ENCODE results near the gene TMEM125. TPM values are rescaled to one million over a fixed set of nuclear protein-coding genes. Genes with fewer than 3 reads are reported as not detected.

Gene TMEM125
- total RNA-seq, 2 experiments from 2014 or later, result 0.23 TPM; not detected in 1

GRCh38 chr1:43299101-43299500, 29.3 kb downstream of the TMEM125 start:
- H4K20me1 ChIP-seq (ENCODE audit: insufficient read depth, low read length), result no peaks in the 10 kb centered on the region
- TF ChIP-seq EZH2phosphoT487 (IDR thresholded peaks at IDR 0.05; ENCODE audit: borderline replicate concordance, low read depth, low read length), result no peak
- TF ChIP-seq, protein P1, sequence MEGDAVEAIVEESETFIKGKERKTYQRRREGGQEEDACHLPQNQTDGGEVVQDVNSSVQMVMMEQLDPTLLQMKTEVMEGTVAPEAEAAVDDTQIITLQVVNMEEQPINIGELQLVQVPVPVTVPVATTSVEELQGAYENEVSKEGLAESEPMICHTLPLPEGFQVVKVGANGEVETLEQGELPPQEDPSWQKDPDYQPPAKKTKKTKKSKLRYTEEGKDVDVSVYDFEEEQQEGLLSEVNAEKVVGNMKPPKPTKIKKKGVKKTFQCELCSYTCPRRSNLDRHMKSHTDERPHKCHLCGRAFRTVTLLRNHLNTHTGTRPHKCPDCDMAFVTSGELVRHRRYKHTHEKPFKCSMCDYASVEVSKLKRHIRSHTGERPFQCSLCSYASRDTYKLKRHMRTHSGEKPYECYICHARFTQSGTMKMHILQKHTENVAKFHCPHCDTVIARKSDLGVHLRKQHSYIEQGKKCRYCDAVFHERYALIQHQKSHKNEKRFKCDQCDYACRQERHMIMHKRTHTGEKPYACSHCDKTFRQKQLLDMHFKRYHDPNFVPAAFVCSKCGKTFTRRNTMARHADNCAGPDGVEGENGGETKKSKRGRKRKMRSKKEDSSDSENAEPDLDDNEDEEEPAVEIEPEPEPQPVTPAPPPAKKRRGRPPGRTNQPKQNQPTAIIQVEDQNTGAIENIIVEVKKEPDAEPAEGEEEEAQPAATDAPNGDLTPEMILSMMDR (conservative IDR thresholded peaks at IDR 0.05; ENCODE audit: low read length), result no peak
- H3K4me3 ChIP-seq (ENCODE audit: low read depth, low read length, poor library complexity, severe bottlenecking), result no peak overlapping the region
- DNase-seq (ENCODE audit: low spot score), result no peak
- intact Hi-C loops (cut with micrococcal nuclease; ENCODE audit: unreplicated experiment), result no loop called here
- CTCF ChIA-PET (ENCODE audit: unreplicated experiment), result no interaction called here
- H3K4me1 ChIP-seq (ENCODE audit: insufficient read depth, low read length, poor library complexity, severe bottlenecking), result no peaks in the 10 kb centered on the region
- H3K9me3 ChIP-seq (ENCODE audit: low read length), result no peaks in the 10 kb centered on the region
- H2AFZ ChIP-seq (ENCODE audit: low read length), result no peak overlapping the region
- H3K27ac ChIP-seq (ENCODE audit: low read depth, low read length, poor library complexity, severe bottlenecking), result no peak overlapping the region
- H3K79me2 ChIP-seq (ENCODE audit: insufficient read depth, low read depth, low read length), result no peaks in the 10 kb centered on the region
- no peak overlapping the region for H3K4me2 ChIP-seq (ENCODE audit: low read length)
- H3K9me2 ChIP-seq (ENCODE audit: insufficient read depth, low read length), result no peaks in the 10 kb centered on the region
- no peaks in the 10 kb centered on the region for H3K36me3 ChIP-seq (ENCODE audit: insufficient read depth, low read length)
- POLR2A ChIA-PET, result no interaction called here
- no TSS peak for BruUV-seq (replicated peaks)

DNA sequence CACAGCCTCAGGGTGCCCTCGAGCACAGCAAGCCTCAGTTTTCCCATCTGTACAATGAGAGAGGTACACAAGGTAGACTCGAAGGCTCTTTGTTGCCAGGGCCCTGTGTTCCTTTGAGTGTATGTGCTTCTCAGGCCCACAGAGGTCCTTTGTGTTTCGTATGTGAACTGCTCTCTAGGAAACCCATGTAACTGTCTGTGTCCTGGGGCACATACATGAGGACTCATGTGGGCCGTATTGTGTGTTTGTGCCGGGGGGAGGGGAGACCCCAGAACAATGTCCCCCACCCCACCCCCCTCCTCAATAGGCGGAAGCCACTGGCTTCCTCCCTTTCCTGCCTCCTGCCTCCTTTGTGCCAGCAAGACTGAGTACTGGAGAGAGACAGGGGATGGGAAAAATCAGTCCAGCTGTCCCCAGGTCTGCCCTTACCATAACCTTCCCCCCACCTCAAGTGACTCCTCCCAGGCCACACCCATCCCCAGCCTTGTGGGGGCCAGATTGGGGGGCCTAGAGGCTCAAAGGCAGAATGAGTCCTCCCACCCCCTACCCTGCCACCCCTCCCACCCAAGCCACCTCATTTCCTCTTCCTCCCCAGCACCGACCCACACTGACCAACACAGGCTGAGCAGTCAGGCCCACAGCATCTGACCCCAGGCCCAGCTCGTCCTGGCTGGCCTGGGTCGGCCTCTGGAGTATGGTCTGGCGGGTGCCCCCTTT, 30.8 kb downstream of the TMEM125 start, which contains the start of gene TIE1:
Gene TIE1, plus strand, starts transcription at position 605 of the 717 bp plus-strand sequence. Its CDS starts 90 bp downstream, at position 695.
- intact Hi-C loops (cut with micrococcal nuclease; ENCODE audit: unreplicated experiment), result no loop called here
- BruUV-seq (replicated peaks), result no TSS peak
- no peak within 1 kb of the TSS for H2AFZ ChIP-seq (ENCODE audit: low read length)

GRCh38 chr1:43302201-43302600, 32.4 kb downstream of the TMEM125 start:
- Histone ChIP-seq H3K4me3 (ENCODE audit: low read depth, low read length, poor library complexity, severe bottlenecking) (no peak overlapping the region), H3K4me2 (ENCODE audit: low read length) (no peak overlapping the region), H3K27ac (ENCODE audit: low read depth, low read length, poor library complexity, severe bottlenecking) (no peak overlapping the region), H3K36me3 (ENCODE audit: insufficient read depth, low read length) (no peaks in the 10 kb centered on the region), H2AFZ (ENCODE audit: low read length) (no peak overlapping the region), H3K9me3 (ENCODE audit: low read length) (no peaks in the 10 kb centered on the region), H4K20me1 (ENCODE audit: insufficient read depth, low read length) (no peaks in the 10 kb centered on the region), H3K4me1 (ENCODE audit: insufficient read depth, low read length, poor library complexity, severe bottlenecking) (peaks cover 13% of the 10 kb centered on the region), H3K79me2 (ENCODE audit: insufficient read depth, low read depth, low read length) (no peaks in the 10 kb centered on the region), H3K9me2 (ENCODE audit: insufficient read depth, low read length) (no peaks in the 10 kb centered on the region)
- no peak for TF ChIP-seq EZH2phosphoT487 (IDR thresholded peaks at IDR 0.05; ENCODE audit: borderline replicate concordance, low read depth, low read length)
- TF ChIP-seq, protein P1 (conservative IDR thresholded peaks at IDR 0.05; ENCODE audit: low read length), result no peak
- no TSS peak for BruUV-seq (replicated peaks)
- intact Hi-C loops (cut with micrococcal nuclease; ENCODE audit: unreplicated experiment), result no loop called here
- ChIA-PET POLR2A (no interaction called here), CTCF (ENCODE audit: unreplicated experiment) (no interaction called here)
- no peak for DNase-seq (ENCODE audit: low spot score)

More for the DNA sequence above, 30.8 kb downstream of the TMEM125 start, which contains the start of gene TIE1:
- DNase-seq (ENCODE audit: low spot score), result no peak
- H3K4me3 ChIP-seq (ENCODE audit: low read depth, low read length, poor library complexity, severe bottlenecking), result no peak within 1 kb of the TSS
- H4K20me1 ChIP-seq (ENCODE audit: insufficient read depth, low read length), result no peaks in the 10 kb centered on the region
- no peaks in the 10 kb centered on the region for H3K36me3 ChIP-seq (ENCODE audit: insufficient read depth, low read length)
- H3K9me3 ChIP-seq (ENCODE audit: low read length), result no peaks in the 10 kb centered on the region
- H3K4me1 ChIP-seq (ENCODE audit: insufficient read depth, low read length, poor library complexity, severe bottlenecking), result peaks cover 8% of the 10 kb centered on the region
- no peak within 1 kb of the TSS for H3K4me2 ChIP-seq (ENCODE audit: low read length)
- no peaks in the 10 kb centered on the region for H3K79me2 ChIP-seq (ENCODE audit: insufficient read depth, low read depth, low read length)
- H3K9me2 ChIP-seq (ENCODE audit: insufficient read depth, low read length), result no peaks in the 10 kb centered on the region
- ChIA-PET CTCF (ENCODE audit: unreplicated experiment) (no interaction called here), POLR2A (no interaction called here)
- no peak within 1 kb of the TSS for H3K27ac ChIP-seq (ENCODE audit: low read depth, low read length, poor library complexity, severe bottlenecking)
- TF ChIP-seq, protein P1 (conservative IDR thresholded peaks at IDR 0.05; ENCODE audit: low read length), result no peak
- no peak for TF ChIP-seq EZH2phosphoT487 (IDR thresholded peaks at IDR 0.05; ENCODE audit: borderline replicate concordance, low read depth, low read length)

All from OCI-LY7 (cell line).